Embryonic facial prominence (tissue), 1 donor: ENCODE measurements around the gene ZDHHC22.
A peak's percentile ranks its signal among the peaks of the same experiment; 100 is the strongest.

ENCODE experiments used
- DNase-seq: peaks from one replicate; pipeline ENCODE4 v3.0.0-alpha.2; 2016; ENCODE audit errors: extremely low spot score

Gene ZDHHC22

GRCh38 chr14:77157740-77158139 is 16.1 kb upstream of the ZDHHC22 start:
- no peak for DNase-seq

GRCh38 chr14:77155083-77155482 is 13.5 kb upstream of the ZDHHC22 start:
- DNase-seq: no peak

GRCh38 chr14:77154421-77154820 is 12.8 kb upstream of the ZDHHC22 start:
- no peak for DNase-seq

- no peak for DNase-seq
Measured at GRCh38 chr14:77153802-77154201, 12.2 kb upstream of the ZDHHC22 start.

- DNase-seq: no peak
Measured at GRCh38 chr14:77151918-77152588, 10.5 kb upstream of the ZDHHC22 start.

GRCh38 chr14:77151245-77151644 is 9.7 kb upstream of the ZDHHC22 start:
- DNase-seq: no peak

GRCh38 chr14:77148510-77149231 is 7.1 kb upstream of the ZDHHC22 start:
- DNase-seq: no peak

GRCh38 chr14:77145975-77146740 is 4.6 kb upstream of the ZDHHC22 start:
- DNase-seq: no peak

- no peak for DNase-seq
Measured at GRCh38 chr14:77144412-77145115, 3.0 kb upstream of the ZDHHC22 start.

- DNase-seq: no peak
Measured at GRCh38 chr14:77143071-77143470, 1.5 kb upstream of the ZDHHC22 start.

- DNase-seq: no peak
Measured at GRCh38 chr14:77142005-77142800, 612 bp upstream of the ZDHHC22 start.

- no peak for DNase-seq
Measured at GRCh38 chr14:77140359-77141213, 1.0 kb downstream of the ZDHHC22 start.

- DNase-seq: no peak
Measured at GRCh38 chr14:77139540-77140358, 1.8 kb downstream of the ZDHHC22 start.

- no peak for DNase-seq
Measured at GRCh38 chr14:77139022-77139421, 2.6 kb downstream of the ZDHHC22 start.

- DNase-seq: peak; percentile 52
Measured at GRCh38 chr14:77133720-77134338, 7.8 kb downstream of the ZDHHC22 start.

- DNase-seq: no peak
Measured at GRCh38 chr14:77131871-77132486, 9.6 kb downstream of the ZDHHC22 start.

- DNase-seq: no peak
Measured at GRCh38 chr14:77131206-77131605, 10.4 kb downstream of the ZDHHC22 start.

GRCh38 chr14:77130386-77130785 is 11.2 kb downstream of the ZDHHC22 start:
- DNase-seq: no peak
